Measurements from ENCODE around the gene BAX.
"Not testable (repeated sequence)": the region's sequence is repeated elsewhere in the genome, so short reads cannot be mapped to it uniquely, and the experiment has no call there.

Gene BAX

DNA sequence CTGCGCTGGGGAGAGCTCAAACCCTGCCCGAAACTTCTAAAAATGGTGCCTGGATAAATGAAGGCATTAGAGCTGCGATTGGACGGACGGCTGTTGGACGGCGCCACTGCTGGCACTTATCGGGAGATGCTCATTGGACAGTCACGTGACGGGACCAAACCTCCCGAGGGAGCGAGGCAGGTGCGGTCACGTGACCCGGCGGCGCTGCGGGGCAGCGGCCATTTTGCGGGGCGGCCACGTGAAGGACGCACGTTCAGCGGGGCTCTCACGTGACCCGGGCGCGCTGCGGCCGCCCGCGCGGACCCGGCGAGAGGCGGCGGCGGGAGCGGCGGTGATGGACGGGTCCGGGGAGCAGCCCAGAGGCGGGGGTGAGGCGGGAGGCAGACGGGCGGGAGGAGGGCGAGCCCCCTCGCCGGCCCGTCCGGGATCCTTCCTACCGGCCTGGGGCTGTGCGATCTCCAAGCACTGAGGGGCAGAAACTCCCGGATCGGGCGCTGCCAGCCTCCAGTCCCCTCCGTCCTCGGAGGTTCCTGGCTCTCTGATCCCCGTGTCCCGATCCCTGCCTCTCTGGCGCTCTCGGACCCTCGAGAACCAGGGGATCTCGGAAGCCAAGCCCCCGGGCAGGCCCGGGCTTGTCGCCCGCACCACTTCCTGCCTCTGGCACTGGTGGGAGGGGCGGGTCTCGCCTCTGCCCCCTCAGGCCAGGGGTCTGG, at the start of gene BAX:
Gene BAX (plus strand): TSS at position 281 of the 713 bp plus-strand sequence. CDS start 54 bp downstream, at position 335.
- ATAC-seq (replicated peaks; ENCODE audit: extremely low read depth, poor library complexity, severe bottlenecking), result peak; percentile 85
- H3K27me3 Mint-ChIP-seq, result no peaks in the 10 kb centered on the region
- H3K9me3 Mint-ChIP-seq, result no peaks in the 10 kb centered on the region
- H3K4me1 Mint-ChIP-seq, result peaks cover 18% of the 10 kb centered on the region
- peak; percentile 55 to 67 for DNase-seq (ENCODE audit: low spot score in 2 of 2)
- peaks cover 21% of the 10 kb centered on the region for H3K36me3 Mint-ChIP-seq (ENCODE audit: insufficient read depth)
- peak within 1 kb of the TSS; percentile 86 for H3K4me3 Mint-ChIP-seq
- H3K27ac Mint-ChIP-seq (ENCODE audit: low read depth), result peak within 1 kb of the TSS; percentile 86

- ATAC-seq (replicated peaks; ENCODE audit: extremely low read depth, poor library complexity, severe bottlenecking) (no peak), DNase-seq (ENCODE audit: low spot score in 2 of 2) (no peak)
- H3K27ac Mint-ChIP-seq (ENCODE audit: low read depth), result no peak overlapping the region
- H3K9me3 Mint-ChIP-seq, result no peaks in the 10 kb centered on the region
- peaks cover 49% of the 10 kb centered on the region for H3K36me3 Mint-ChIP-seq (ENCODE audit: insufficient read depth)
- peaks cover 19% of the 10 kb centered on the region for H3K4me1 Mint-ChIP-seq
- no peak overlapping the region for H3K4me3 Mint-ChIP-seq
- no peaks in the 10 kb centered on the region for H3K27me3 Mint-ChIP-seq
These were observed 49.0 kb upstream of the BAX start for GRCh38 chr19:48905664-48906063.

DNA sequence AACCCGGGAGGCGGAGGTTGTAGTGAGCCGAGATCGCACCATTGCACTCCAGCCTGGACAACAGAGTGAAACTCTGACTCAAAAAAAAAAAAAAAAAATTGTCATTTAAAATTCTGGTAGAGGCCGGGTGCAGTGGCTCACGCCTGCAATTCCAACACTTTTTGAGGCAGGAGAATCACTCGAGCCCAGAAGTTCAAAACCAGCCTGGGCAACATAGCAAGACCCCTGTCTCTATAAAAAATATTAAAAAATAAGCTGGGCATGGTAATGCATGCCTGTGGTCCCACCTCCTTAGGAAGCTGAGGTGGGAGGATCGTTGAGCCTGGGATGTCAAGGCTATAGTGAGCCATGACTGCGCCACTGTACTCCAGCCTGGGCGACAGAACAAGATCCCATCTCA, 48.4 kb upstream of the BAX start:
- Mint-ChIP-seq H3K36me3 (ENCODE audit: insufficient read depth) (peaks cover 50% of the 10 kb centered on the region), H3K4me1 (peaks cover 14% of the 10 kb centered on the region)

DNA sequence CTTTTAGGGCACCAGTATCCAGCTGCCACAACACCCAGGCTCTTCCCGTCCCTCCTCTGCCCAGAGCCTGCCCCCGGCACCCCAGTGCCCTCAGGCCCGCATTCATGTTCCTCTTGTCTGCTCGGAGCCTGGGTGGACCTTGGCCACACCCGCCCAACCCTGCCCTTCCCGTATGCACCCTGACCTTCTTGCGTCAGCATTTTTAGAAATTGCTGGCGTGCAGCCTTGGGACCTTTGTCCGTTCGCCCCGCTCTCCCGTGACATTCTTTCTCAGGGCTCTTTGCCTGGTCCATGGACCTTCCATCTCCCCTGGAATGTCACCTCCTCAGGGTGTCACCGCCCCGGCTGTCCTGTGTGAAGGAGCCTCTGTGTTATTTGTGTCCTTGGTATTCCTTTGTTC, 47.0 kb upstream of the BAX start:
- ATAC-seq (replicated peaks; ENCODE audit: extremely low read depth, poor library complexity, severe bottlenecking) (no peak), DNase-seq (ENCODE audit: low spot score in 2 of 2) (no peak)
- H3K9me3 Mint-ChIP-seq, result no peaks in the 10 kb centered on the region
- H3K27ac Mint-ChIP-seq (ENCODE audit: low read depth), result no peak overlapping the region
- no peaks in the 10 kb centered on the region for H3K27me3 Mint-ChIP-seq
- H3K36me3 Mint-ChIP-seq (ENCODE audit: insufficient read depth), result peaks cover 56% of the 10 kb centered on the region
- H3K4me1 Mint-ChIP-seq, result peaks cover 2% of the 10 kb centered on the region
- H3K4me3 Mint-ChIP-seq, result no peak overlapping the region

More for the DNA sequence above, 48.4 kb upstream of the BAX start:
- Mint-ChIP-seq H3K9me3 (no peaks in the 10 kb centered on the region), H3K4me3 (no peak overlapping the region), H3K27ac (ENCODE audit: low read depth) (no peak overlapping the region), H3K27me3 (no peaks in the 10 kb centered on the region)
- no peak for DNase-seq (ENCODE audit: low spot score in 2 of 2)
- ATAC-seq (replicated peaks; ENCODE audit: extremely low read depth, poor library complexity, severe bottlenecking), result no peak

DNA sequence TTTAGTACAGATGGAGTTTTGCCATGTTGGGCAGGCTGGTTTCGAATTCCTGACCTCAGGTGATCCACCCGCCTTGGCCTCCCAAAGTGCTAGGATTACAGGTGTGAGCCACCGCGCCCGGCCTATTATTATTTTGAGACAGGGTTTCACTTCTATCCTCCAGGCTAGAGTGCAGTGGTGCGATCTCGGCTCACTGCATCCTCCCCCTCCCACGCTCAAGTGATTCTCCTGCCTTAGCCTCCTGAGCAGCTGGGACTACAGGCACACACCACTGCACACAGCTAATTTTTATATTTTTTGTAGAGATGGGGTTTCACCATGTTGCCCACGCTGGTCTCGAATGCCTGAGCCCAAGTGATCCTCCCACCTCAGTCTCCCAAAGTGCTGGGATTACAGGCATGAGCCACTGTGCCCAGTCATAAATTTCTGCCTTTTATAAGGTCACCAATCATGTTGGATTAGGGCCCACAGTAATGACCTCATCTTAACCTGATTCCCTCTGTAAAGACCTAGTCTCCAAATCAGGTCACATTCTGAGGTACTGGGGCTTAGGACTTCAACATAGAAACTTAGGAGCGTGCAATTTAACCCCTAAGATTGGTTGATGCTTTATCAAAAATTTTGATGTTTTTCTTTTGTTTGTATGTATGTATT, 45.1 kb upstream of the BAX start:
- not testable (repeated sequence) for H3K27me3 Mint-ChIP-seq; H3K27ac Mint-ChIP-seq (ENCODE audit: low read depth); H3K9me3 Mint-ChIP-seq; ATAC-seq (replicated peaks; ENCODE audit: extremely low read depth, poor library complexity, severe bottlenecking); H3K4me1 Mint-ChIP-seq; H3K4me3 Mint-ChIP-seq; DNase-seq (ENCODE audit: low spot score in 2 of 2)
- H3K36me3 Mint-ChIP-seq (ENCODE audit: insufficient read depth), result peaks cover 63% of the 10 kb centered on the region

DNA sequence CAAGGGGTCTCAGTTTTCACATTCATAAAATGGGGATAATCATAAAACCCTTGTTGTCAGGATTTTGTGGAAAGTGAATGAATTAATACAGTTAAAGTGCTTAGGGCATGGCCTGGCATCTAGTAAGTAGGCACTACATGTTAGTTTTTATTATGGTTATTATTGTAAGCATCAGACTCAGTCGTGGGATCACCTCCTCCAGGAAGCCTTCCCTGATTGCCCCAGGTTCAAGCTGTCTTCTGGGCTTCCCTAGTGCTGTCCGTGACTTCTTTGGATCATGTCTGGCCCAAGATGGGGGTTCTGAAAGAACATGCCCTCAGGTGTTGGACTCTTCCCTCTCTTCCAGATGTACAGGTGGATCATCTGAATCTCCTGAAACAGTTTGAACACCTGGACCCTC, 43.9 kb upstream of the BAX start:
- H3K4me3 Mint-ChIP-seq, result no peak overlapping the region
- peaks cover 60% of the 10 kb centered on the region for H3K36me3 Mint-ChIP-seq (ENCODE audit: insufficient read depth)
- ATAC-seq (replicated peaks; ENCODE audit: extremely low read depth, poor library complexity, severe bottlenecking), result no peak
- no peak for DNase-seq (ENCODE audit: low spot score in 2 of 2)
- no peaks in the 10 kb centered on the region for H3K4me1 Mint-ChIP-seq
- no peaks in the 10 kb centered on the region for H3K27me3 Mint-ChIP-seq
- no peak overlapping the region for H3K27ac Mint-ChIP-seq (ENCODE audit: low read depth)
- no peaks in the 10 kb centered on the region for H3K9me3 Mint-ChIP-seq

- no peak for DNase-seq (ENCODE audit: low spot score in 2 of 2)
- H3K4me3 Mint-ChIP-seq, result no peak overlapping the region
These were observed 41.4 kb upstream of the BAX start for GRCh38 chr19:48913114-48913889.

GRCh38 chr19:48914181-48914580, 40.5 kb upstream of the BAX start:
- Mint-ChIP-seq H3K27me3 (no peaks in the 10 kb centered on the region), H3K36me3 (ENCODE audit: insufficient read depth) (peaks cover 47% of the 10 kb centered on the region), H3K4me1 (no peaks in the 10 kb centered on the region), H3K4me3 (no peak overlapping the region), H3K27ac (ENCODE audit: low read depth) (peak overlapping the region; percentile 67), H3K9me3 (no peaks in the 10 kb centered on the region)
- ATAC-seq (replicated peaks; ENCODE audit: extremely low read depth, poor library complexity, severe bottlenecking), result no peak
- DNase-seq (ENCODE audit: low spot score in 2 of 2), result no peak

More at GRCh38 chr19:48913114-48913889, 41.4 kb upstream of the BAX start:
- no peaks in the 10 kb centered on the region for H3K9me3 Mint-ChIP-seq
- no peaks in the 10 kb centered on the region for H3K27me3 Mint-ChIP-seq
- H3K27ac Mint-ChIP-seq (ENCODE audit: low read depth), result peak overlapping the region; percentile 67
- ATAC-seq (replicated peaks; ENCODE audit: extremely low read depth, poor library complexity, severe bottlenecking), result peak; percentile 70
- no peaks in the 10 kb centered on the region for H3K4me1 Mint-ChIP-seq
- H3K36me3 Mint-ChIP-seq (ENCODE audit: insufficient read depth), result peaks cover 51% of the 10 kb centered on the region

- Mint-ChIP-seq H3K9me3 (no peaks in the 10 kb centered on the region), H3K36me3 (ENCODE audit: insufficient read depth) (peaks cover 37% of the 10 kb centered on the region), H3K4me3 (no peak overlapping the region), H3K27ac (ENCODE audit: low read depth) (no peak overlapping the region), H3K27me3 (no peaks in the 10 kb centered on the region), H3K4me1 (no peaks in the 10 kb centered on the region)
- DNase-seq (ENCODE audit: low spot score in 2 of 2), result no peak
- no peak for ATAC-seq (replicated peaks; ENCODE audit: extremely low read depth, poor library complexity, severe bottlenecking)
These were observed 38.9 kb upstream of the BAX start for GRCh38 chr19:48915757-48916156.

DNA sequence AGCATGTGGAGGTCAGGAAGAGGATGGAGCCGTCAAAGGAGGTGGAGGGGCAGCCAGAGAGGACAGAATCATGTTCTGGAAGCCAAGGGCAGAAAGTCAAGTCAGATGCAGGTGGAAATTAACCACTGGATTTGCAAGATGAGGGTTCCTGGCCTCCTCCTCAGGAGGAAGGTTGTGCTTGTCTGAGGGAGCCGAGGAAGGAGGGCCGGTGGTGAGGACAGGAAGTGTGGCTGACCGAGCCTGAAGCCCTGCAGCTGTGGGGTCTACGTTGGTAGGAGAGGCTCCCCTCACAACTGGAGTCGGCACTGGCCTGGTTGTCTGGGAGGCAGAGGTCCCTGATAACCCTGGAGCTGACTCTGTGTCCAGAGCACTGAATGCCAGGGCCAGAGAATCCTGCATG, 36.6 kb upstream of the BAX start:
- Mint-ChIP-seq H3K27ac (ENCODE audit: low read depth) (no peak overlapping the region), H3K36me3 (ENCODE audit: insufficient read depth) (peaks cover 29% of the 10 kb centered on the region), H3K4me3 (no peak overlapping the region), H3K4me1 (no peaks in the 10 kb centered on the region), H3K9me3 (no peaks in the 10 kb centered on the region), H3K27me3 (no peaks in the 10 kb centered on the region)
- no peak for DNase-seq (ENCODE audit: low spot score in 2 of 2)
- ATAC-seq (replicated peaks; ENCODE audit: extremely low read depth, poor library complexity, severe bottlenecking), result no peak

DNA sequence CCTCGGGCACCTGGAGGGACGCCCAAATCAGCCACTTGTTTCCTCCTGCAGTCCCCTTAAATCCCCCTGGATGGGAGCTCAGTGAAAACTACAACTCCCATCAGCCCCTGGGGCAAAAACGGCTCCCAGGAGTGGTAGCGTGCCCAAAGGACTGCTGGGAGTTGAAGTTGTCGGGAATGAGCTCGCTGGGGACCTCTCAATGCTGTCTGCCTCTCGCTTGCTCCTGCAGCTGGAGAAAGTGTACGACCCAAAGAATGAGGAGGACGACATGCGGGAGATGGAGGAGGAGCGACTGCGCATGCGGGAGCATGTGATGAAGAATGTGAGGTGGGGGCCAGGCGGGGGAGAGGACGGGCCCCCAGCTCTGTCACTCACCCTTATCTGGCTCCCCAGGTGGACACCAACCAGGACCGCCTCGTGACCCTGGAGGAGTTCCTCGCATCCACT, 35.9 kb upstream of the BAX start:
- Mint-ChIP-seq H3K4me3 (no peak overlapping the region), H3K27ac (ENCODE audit: low read depth) (no peak overlapping the region), H3K27me3 (no peaks in the 10 kb centered on the region), H3K9me3 (no peaks in the 10 kb centered on the region), H3K4me1 (no peaks in the 10 kb centered on the region), H3K36me3 (ENCODE audit: insufficient read depth) (peaks cover 29% of the 10 kb centered on the region)
- no peak for DNase-seq (ENCODE audit: low spot score in 2 of 2)
- no peak for ATAC-seq (replicated peaks; ENCODE audit: extremely low read depth, poor library complexity, severe bottlenecking)

- peaks cover 26% of the 10 kb centered on the region for H3K36me3 Mint-ChIP-seq (ENCODE audit: insufficient read depth)
- ATAC-seq (replicated peaks; ENCODE audit: extremely low read depth, poor library complexity, severe bottlenecking); H3K27ac Mint-ChIP-seq (ENCODE audit: low read depth); DNase-seq (ENCODE audit: low spot score in 2 of 2); H3K27me3 Mint-ChIP-seq; H3K4me3 Mint-ChIP-seq; H3K9me3 Mint-ChIP-seq; H3K4me1 Mint-ChIP-seq: not testable (repeated sequence)
These were observed 35.4 kb upstream of the BAX start for GRCh38 chr19:48919271-48919670.

Data from central memory CD8-positive, alpha-beta T cell (primary cell).